GM23338 (cell line): ENCODE data around the gene PRIMPOL. TPM values are rescaled to one million over a fixed set of nuclear protein-coding genes. Genes with fewer than 3 reads are reported as not detected.

Source experiments
- ATAC-seq: fragments of 200-7000 bp; cut with Tn5 transposase; 3 replicates; pipeline ENCODE4 v1.9.1; 2020
- DNase-seq: peaks from one replicate; pipeline ENCODE4 v3.0.0-alpha.2; 2015; ENCODE audit warnings: low spot score
- H2AFZ ChIP-seq: fragments of 200-600 bp; sonication (generic); 2 replicates; pipeline ENCODE4 v1.8.0; 2016; ENCODE audit warnings: antibody characterized with exemption, mild to moderate bottlenecking, moderate library complexity
- H3F3A ChIP-seq: fragments of 200-600 bp; sonication (generic); replicated peaks from 2 replicates; pipeline ENCODE4 v1.8.0; 2017; ENCODE audit warnings: antibody characterized with exemption, mixed run types, low read depth
- H3K27ac ChIP-seq: fragments of 200-600 bp; sonication (generic); 2 replicates; pipeline ENCODE4 v1.6.1; 2016; ENCODE audit warnings: low read depth
- H3K27me3 ChIP-seq: fragments of 200-600 bp; sonication (generic); 2 replicates; pipeline ENCODE4 v1.8.0; 2016; ENCODE audit warnings: mild to moderate bottlenecking, mixed run types, moderate library complexity; ENCODE audit not compliant: insufficient read depth
- H3K36me3 ChIP-seq: fragments of 200-600 bp; sonication (generic); 2 replicates; pipeline ENCODE4 v1.8.0; 2016; ENCODE audit warnings: mild to moderate bottlenecking; ENCODE audit not compliant: insufficient read depth
- H3K4me1 ChIP-seq: fragments of 200-600 bp; sonication (generic); 2 replicates; pipeline ENCODE4 v1.8.0; 2016; ENCODE audit warnings: mild to moderate bottlenecking, moderate library complexity; ENCODE audit not compliant: insufficient read depth
- H3K4me2 ChIP-seq: fragments of 200-600 bp; sonication (generic); 2 replicates; pipeline ENCODE4 v1.7.1; 2017; ENCODE audit warnings: mixed run types
- H3K4me3 ChIP-seq: fragments of 200-600 bp; sonication (generic); 2 replicates; pipeline ENCODE4 v1.6.1; 2016; ENCODE audit warnings: mixed run types
- H3K79me2 ChIP-seq: fragments of 200-600 bp; sonication (generic); replicated peaks from 2 replicates; pipeline ENCODE4 v1.8.0; 2017; ENCODE audit warnings: mild to moderate bottlenecking; ENCODE audit not compliant: insufficient read depth
- H3K9me2 ChIP-seq: fragments of 200-600 bp; sonication (generic); 2 replicates; pipeline ENCODE4 v1.8.0; 2017; ENCODE audit not compliant: insufficient read depth
- H4K20me1 ChIP-seq: fragments of 200-600 bp; sonication (generic); replicated peaks from 2 replicates; pipeline ENCODE4 v1.8.0; 2017; ENCODE audit warnings: mild to moderate bottlenecking; ENCODE audit not compliant: insufficient read depth
- H3K27ac Mint-ChIP-seq: 2 replicates; pipeline ENCODE4 v1.8.0; 2020; ENCODE audit warnings: inconsistent platforms, mild to moderate bottlenecking, moderate library complexity, mixed read lengths
- H3K27me3 Mint-ChIP-seq: 3 replicates; pipeline ENCODE4 v1.8.0; 2022; ENCODE audit warnings: low read depth, mild to moderate bottlenecking, moderate library complexity, mixed read lengths, inconsistent platforms; ENCODE audit not compliant: insufficient read depth, poor library complexity
- H3K36me3 Mint-ChIP-seq: 3 replicates; pipeline ENCODE4 v1.8.0; 2021; ENCODE audit warnings: low read depth, mild to moderate bottlenecking, inconsistent platforms, moderate library complexity, mixed read lengths
- H3K4me1 Mint-ChIP-seq: 3 replicates; pipeline ENCODE4 v1.8.0; 2020; ENCODE audit warnings: mild to moderate bottlenecking, inconsistent platforms, mixed read lengths
- H3K4me3 Mint-ChIP-seq: 3 replicates; pipeline ENCODE4 v1.8.0; 2021; ENCODE audit warnings: moderate library complexity, mild to moderate bottlenecking, inconsistent platforms, mixed read lengths
- H3K9me3 Mint-ChIP-seq: 3 replicates; pipeline ENCODE4 v1.8.0; 2020; ENCODE audit warnings: moderate library complexity, mild to moderate bottlenecking, inconsistent platforms, mixed read lengths
- CREB1 ChIP-seq: fragments of 250-450 bp; sonication (Bioruptor Pico); IDR thresholded peaks from 2 replicates; pipeline ENCODE4 v1.5.0; 2020; ENCODE audit warnings: low read depth, mild to moderate bottlenecking, moderate library complexity
- EZH2 ChIP-seq: fragments of 200-600 bp; sonication (generic); IDR thresholded peaks from one replicate; pipeline ENCODE4 v1.8.0; 2017; ENCODE audit warnings: antibody characterized with exemption, mild to moderate bottlenecking, low read depth; ENCODE audit not compliant: unreplicated experiment
- EZH2phosphoT487 ChIP-seq: fragments of 200-600 bp; sonication (generic); IDR thresholded peaks from one replicate; pipeline ENCODE4 v1.8.1; 2018; ENCODE audit warnings: antibody characterized with exemption; ENCODE audit not compliant: unreplicated experiment
- JUNB ChIP-seq: IDR thresholded peaks from one replicate; pipeline ENCODE4 v1.6.1; 2016; ENCODE audit warnings: antibody characterized with exemption; ENCODE audit not compliant: unreplicated experiment
- NANOG ChIP-seq: IDR thresholded peaks from 2 replicates; pipeline ENCODE4 v1.6.1; 2016; ENCODE audit warnings: antibody characterized with exemption, borderline replicate concordance
- POLR2AphosphoS5 ChIP-seq: IDR thresholded peaks from 2 replicates; pipeline ENCODE4 v1.6.1; 2016; ENCODE audit warnings: antibody characterized with exemption, low read depth
- STAT1 ChIP-seq: IDR thresholded peaks from one replicate; pipeline ENCODE4 v1.6.1; 2016; ENCODE audit warnings: antibody characterized with exemption; ENCODE audit not compliant: unreplicated experiment
- ZNF114 ChIP-seq: fragments of 250-450 bp; sonication (Bioruptor Pico); IDR thresholded peaks from 2 replicates; pipeline ENCODE4 v1.5.0; 2020; ENCODE audit warnings: mild to moderate bottlenecking, moderate library complexity
- ZNF331 ChIP-seq: fragments of 250-450 bp; sonication (Bioruptor Pico); IDR thresholded peaks from 2 replicates; pipeline ENCODE4 v1.5.0; 2020; ENCODE audit warnings: low read depth, mild to moderate bottlenecking, moderate library complexity
- polyA plus RNA-seq: library from polyadenylated mRNA; unstranded; fragments of >200 nt; fragmentation: Nextera tagmentation; extraction: Ambion mirVana; gene quantifications from 2 replicates; pipeline ENCODE4 v1.2.1, GENCODE V29; 2016
- total RNA-seq: library from RNA; depleted of rRNA; stranded (reverse); fragments of >200 nt; shearing (Covaris generic); gene quantifications from 2 replicates; pipeline ENCODE4 v1.2.3, GENCODE V29; 2014
- TF ChIP-seq, protein P1 (sequence below): IDR thresholded peaks from 2 replicates; pipeline ENCODE4 v1.6.1; 2016; ENCODE audit warnings: antibody characterized with exemption
- TF ChIP-seq, protein P2 (sequence below), 2 experiments: fragments of 200-600 bp in 1 of 2; sonication (generic) in 1 of 2; conservative IDR thresholded peaks; 2 replicates each; pipeline versions ENCODE4 v1.5.1 to v1.6.1; 2016 to 2017; ENCODE audit warnings: antibody characterized with exemption in 2 of 2, low read depth in 2 of 2, mild to moderate bottlenecking in 2 of 2, moderate library complexity in 1 of 2
- TF ChIP-seq, protein P3 (sequence below): fragments of 250-450 bp; sonication (Bioruptor Pico); IDR thresholded peaks from 2 replicates; pipeline ENCODE4 v1.5.0; 2020; ENCODE audit warnings: mild to moderate bottlenecking, moderate library complexity
- TF ChIP-seq, protein P4 (sequence below): IDR thresholded peaks from one replicate; pipeline ENCODE4 v1.6.1; 2018; ENCODE audit warnings: antibody characterized with exemption; ENCODE audit not compliant: unreplicated experiment

The PRIMPOL gene
- total and polyA plus RNA-seq, 2 experiments from 2014 or later = 3.5 to 9.6 TPM

DNA sequence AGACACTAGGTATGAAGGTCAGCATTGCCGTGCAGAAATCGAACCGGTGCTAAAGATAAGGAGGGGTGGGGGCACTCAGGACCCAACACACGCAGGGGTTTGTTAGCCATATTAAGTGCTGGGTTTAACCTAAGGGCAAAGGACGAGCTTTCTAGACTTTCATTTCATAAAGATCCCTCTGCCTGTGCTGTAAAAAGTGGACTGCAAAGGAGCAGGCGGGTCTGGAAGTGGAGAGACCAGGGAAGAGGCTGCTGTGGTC is 1.6 kb upstream of the PRIMPOL start:
- Mint-ChIP-seq H3K27ac (peak overlapping the region; percentile 82), H3K27me3 (peaks cover 10% of the 10 kb centered on the region), H3K36me3 (peaks cover 28% of the 10 kb centered on the region), H3K9me3 (no peaks in the 10 kb centered on the region; the same call in 2 of the 3 replicates), H3K4me3 (peak overlapping the region; percentile 84), H3K4me1 (peaks cover 59% of the 10 kb centered on the region)
- no peaks in the 10 kb centered on the region for H3K9me2 ChIP-seq
- DNase-seq (peak; percentile 21), ATAC-seq (no peak)
- peaks cover 28% of the 10 kb centered on the region for H4K20me1 ChIP-seq
- peak overlapping the region; percentile 82 for H3K4me3 ChIP-seq
- peaks cover 60% of the 10 kb centered on the region for H3K79me2 ChIP-seq
- H3K4me1 ChIP-seq = peaks cover 68% of the 10 kb centered on the region
- peak overlapping the region; percentile 94 for H3K4me2 ChIP-seq
- peak overlapping the region; percentile 18; the same call in 1 of the 2 replicates for H3K27ac ChIP-seq
- H3K36me3 ChIP-seq = no peaks in the 10 kb centered on the region
- H3K27me3 ChIP-seq = no peaks in the 10 kb centered on the region
- TF ChIP-seq ZNF114 (CRISPR knock-in tag) (no peak), POLR2AphosphoS5 (no peak), EZH2phosphoT487 (no peak), ZNF331 (no peak), EZH2 (no peak), JUNB (no peak), NANOG (no peak), CREB1 (CRISPR knock-in tag) (no peak), STAT1 (no peak)
- TF ChIP-seq, protein P1, sequence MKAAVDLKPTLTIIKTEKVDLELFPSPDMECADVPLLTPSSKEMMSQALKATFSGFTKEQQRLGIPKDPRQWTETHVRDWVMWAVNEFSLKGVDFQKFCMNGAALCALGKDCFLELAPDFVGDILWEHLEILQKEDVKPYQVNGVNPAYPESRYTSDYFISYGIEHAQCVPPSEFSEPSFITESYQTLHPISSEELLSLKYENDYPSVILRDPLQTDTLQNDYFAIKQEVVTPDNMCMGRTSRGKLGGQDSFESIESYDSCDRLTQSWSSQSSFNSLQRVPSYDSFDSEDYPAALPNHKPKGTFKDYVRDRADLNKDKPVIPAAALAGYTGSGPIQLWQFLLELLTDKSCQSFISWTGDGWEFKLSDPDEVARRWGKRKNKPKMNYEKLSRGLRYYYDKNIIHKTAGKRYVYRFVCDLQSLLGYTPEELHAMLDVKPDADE = no peak
- TF ChIP-seq, protein P2, sequence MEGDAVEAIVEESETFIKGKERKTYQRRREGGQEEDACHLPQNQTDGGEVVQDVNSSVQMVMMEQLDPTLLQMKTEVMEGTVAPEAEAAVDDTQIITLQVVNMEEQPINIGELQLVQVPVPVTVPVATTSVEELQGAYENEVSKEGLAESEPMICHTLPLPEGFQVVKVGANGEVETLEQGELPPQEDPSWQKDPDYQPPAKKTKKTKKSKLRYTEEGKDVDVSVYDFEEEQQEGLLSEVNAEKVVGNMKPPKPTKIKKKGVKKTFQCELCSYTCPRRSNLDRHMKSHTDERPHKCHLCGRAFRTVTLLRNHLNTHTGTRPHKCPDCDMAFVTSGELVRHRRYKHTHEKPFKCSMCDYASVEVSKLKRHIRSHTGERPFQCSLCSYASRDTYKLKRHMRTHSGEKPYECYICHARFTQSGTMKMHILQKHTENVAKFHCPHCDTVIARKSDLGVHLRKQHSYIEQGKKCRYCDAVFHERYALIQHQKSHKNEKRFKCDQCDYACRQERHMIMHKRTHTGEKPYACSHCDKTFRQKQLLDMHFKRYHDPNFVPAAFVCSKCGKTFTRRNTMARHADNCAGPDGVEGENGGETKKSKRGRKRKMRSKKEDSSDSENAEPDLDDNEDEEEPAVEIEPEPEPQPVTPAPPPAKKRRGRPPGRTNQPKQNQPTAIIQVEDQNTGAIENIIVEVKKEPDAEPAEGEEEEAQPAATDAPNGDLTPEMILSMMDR (conservative IDR thresholded peaks at IDR 0.05; ENCODE audit: low read depth in 2 of 2) = no peak
- TF ChIP-seq, protein P3, sequence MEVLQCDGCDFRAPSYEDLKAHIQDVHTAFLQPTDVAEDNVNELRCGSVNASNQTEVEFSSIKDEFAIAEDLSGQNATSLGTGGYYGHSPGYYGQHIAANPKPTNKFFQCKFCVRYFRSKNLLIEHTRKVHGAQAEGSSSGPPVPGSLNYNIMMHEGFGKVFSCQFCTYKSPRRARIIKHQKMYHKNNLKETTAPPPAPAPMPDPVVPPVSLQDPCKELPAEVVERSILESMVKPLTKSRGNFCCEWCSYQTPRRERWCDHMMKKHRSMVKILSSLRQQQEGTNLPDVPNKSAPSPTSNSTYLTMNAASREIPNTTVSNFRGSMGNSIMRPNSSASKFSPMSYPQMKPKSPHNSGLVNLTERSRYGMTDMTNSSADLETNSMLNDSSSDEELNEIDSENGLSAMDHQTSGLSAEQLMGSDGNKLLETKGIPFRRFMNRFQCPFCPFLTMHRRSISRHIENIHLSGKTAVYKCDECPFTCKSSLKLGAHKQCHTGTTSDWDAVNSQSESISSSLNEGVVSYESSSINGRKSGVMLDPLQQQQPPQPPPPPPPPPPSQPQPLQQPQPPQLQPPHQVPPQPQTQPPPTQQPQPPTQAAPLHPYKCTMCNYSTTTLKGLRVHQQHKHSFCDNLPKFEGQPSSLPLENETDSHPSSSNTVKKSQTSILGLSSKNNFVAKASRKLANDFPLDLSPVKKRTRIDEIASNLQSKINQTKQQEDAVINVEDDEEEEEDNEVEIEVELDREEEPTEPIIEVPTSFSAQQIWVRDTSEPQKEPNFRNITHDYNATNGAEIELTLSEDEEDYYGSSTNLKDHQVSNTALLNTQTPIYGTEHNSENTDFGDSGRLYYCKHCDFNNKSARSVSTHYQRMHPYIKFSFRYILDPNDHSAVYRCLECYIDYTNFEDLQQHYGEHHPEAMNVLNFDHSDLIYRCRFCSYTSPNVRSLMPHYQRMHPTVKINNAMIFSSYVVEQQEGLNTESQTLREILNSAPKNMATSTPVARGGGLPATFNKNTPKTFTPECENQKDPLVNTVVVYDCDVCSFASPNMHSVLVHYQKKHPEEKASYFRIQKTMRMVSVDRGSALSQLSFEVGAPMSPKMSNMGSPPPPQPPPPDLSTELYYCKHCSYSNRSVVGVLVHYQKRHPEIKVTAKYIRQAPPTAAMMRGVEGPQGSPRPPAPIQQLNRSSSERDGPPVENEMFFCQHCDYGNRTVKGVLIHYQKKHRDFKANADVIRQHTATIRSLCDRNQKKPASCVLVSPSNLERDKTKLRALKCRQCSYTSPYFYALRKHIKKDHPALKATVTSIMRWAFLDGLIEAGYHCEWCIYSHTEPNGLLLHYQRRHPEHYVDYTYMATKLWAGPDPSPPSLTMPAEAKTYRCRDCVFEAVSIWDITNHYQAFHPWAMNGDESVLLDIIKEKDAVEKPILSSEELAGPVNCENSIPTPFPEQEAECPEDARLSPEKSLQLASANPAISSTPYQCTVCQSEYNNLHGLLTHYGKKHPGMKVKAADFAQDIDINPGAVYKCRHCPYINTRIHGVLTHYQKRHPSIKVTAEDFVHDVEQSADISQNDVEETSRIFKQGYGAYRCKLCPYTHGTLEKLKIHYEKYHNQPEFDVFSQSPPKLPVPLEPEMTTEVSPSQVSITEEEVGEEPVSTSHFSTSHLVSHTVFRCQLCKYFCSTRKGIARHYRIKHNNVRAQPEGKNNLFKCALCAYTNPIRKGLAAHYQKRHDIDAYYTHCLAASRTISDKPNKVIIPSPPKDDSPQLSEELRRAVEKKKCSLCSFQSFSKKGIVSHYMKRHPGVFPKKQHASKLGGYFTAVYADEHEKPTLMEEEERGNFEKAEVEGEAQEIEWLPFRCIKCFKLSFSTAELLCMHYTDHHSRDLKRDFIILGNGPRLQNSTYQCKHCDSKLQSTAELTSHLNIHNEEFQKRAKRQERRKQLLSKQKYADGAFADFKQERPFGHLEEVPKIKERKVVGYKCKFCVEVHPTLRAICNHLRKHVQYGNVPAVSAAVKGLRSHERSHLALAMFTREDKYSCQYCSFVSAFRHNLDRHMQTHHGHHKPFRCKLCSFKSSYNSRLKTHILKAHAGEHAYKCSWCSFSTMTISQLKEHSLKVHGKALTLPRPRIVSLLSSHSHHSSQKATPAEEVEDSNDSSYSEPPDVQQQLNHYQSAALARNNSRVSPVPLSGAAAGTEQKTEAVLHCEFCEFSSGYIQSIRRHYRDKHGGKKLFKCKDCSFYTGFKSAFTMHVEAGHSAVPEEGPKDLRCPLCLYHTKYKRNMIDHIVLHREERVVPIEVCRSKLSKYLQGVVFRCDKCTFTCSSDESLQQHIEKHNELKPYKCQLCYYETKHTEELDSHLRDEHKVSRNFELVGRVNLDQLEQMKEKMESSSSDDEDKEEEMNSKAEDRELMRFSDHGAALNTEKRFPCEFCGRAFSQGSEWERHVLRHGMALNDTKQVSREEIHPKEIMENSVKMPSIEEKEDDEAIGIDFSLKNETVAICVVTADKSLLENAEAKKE (CRISPR knock-in tag) = no peak
- TF ChIP-seq, protein P4, sequence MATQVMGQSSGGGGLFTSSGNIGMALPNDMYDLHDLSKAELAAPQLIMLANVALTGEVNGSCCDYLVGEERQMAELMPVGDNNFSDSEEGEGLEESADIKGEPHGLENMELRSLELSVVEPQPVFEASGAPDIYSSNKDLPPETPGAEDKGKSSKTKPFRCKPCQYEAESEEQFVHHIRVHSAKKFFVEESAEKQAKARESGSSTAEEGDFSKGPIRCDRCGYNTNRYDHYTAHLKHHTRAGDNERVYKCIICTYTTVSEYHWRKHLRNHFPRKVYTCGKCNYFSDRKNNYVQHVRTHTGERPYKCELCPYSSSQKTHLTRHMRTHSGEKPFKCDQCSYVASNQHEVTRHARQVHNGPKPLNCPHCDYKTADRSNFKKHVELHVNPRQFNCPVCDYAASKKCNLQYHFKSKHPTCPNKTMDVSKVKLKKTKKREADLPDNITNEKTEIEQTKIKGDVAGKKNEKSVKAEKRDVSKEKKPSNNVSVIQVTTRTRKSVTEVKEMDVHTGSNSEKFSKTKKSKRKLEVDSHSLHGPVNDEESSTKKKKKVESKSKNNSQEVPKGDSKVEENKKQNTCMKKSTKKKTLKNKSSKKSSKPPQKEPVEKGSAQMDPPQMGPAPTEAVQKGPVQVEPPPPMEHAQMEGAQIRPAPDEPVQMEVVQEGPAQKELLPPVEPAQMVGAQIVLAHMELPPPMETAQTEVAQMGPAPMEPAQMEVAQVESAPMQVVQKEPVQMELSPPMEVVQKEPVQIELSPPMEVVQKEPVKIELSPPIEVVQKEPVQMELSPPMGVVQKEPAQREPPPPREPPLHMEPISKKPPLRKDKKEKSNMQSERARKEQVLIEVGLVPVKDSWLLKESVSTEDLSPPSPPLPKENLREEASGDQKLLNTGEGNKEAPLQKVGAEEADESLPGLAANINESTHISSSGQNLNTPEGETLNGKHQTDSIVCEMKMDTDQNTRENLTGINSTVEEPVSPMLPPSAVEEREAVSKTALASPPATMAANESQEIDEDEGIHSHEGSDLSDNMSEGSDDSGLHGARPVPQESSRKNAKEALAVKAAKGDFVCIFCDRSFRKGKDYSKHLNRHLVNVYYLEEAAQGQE = no peak
- H2AFZ ChIP-seq = no peak overlapping the region
- H3F3A ChIP-seq = no peaks in the 10 kb centered on the region
